Measurements from ENCODE around the gene IL12RB1.

IL12RB1 gene

DNA sequence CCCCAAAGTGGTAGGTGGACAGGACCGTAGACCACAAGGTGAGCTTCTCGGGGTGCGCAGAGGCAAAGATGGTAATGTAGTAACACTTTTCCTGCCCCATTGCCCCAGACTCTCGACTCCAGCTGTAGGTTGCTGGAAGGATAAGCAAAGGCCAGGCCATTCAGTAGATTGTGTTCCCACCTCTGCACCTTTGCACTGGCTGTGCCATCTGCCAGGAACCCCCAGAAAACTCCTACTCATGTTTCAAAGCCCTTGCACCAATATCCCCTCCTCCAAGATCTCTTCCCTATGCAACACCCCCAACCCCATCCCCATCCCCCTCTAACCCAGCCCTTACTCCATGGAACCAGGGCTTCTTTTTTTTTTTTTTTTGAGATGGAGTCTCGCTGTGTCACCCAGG is 18.3 kb downstream of the IL12RB1 start:
- TF ChIP-seq, protein P1, sequence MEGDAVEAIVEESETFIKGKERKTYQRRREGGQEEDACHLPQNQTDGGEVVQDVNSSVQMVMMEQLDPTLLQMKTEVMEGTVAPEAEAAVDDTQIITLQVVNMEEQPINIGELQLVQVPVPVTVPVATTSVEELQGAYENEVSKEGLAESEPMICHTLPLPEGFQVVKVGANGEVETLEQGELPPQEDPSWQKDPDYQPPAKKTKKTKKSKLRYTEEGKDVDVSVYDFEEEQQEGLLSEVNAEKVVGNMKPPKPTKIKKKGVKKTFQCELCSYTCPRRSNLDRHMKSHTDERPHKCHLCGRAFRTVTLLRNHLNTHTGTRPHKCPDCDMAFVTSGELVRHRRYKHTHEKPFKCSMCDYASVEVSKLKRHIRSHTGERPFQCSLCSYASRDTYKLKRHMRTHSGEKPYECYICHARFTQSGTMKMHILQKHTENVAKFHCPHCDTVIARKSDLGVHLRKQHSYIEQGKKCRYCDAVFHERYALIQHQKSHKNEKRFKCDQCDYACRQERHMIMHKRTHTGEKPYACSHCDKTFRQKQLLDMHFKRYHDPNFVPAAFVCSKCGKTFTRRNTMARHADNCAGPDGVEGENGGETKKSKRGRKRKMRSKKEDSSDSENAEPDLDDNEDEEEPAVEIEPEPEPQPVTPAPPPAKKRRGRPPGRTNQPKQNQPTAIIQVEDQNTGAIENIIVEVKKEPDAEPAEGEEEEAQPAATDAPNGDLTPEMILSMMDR (IDR thresholded peaks at IDR 0.05) = no peak
- no peak for TF ChIP-seq ZFX (IDR thresholded peaks at IDR 0.05; ENCODE audit: borderline replicate concordance)
- H3K27ac ChIP-seq = no peak overlapping the region

DNA sequence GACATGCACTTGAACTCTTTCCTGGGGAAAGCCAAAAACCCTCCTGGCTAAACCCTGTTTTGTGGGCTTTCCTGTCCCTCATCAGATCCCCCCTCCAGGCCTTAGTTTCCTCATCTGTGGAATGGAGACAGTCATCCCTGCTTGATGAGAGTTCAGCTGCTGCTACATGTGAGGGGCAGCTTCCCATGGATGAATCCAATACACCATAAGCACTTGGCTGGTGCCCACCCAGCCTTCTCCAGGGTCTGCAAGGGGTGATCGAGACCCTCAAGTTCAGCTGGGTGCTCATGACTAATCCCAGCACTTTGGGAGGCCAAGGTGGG is 21.6 kb downstream of the IL12RB1 start:
- H3K27ac ChIP-seq = peak overlapping the region; percentile 40
- TF ChIP-seq ZFX (IDR thresholded peaks at IDR 0.05; ENCODE audit: borderline replicate concordance) = no peak
- TF ChIP-seq, protein P1 (IDR thresholded peaks at IDR 0.05) = no peak

DNA sequence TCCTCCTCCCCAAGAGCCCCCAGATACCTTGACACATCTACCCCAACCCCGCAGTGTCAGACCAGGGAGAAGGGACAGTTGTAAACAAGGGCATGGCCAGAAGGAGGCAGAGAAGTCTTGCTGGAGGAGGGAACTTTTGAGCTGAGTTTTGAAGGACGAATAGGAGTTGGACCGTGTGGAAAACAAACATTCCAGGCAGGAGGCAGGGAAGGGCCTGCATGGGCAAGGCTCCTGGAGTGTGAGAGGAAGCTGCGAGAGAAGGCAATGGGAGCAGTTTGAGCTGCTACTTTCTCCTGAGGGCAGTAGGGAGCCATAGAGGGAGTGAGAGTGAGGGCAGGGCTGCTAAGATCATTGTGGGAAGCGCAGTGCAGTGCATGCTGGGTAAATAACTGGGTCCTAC is 23.3 kb downstream of the IL12RB1 start:
- H3K27ac ChIP-seq = no peak overlapping the region
- no peak for TF ChIP-seq ZFX (IDR thresholded peaks at IDR 0.05; ENCODE audit: borderline replicate concordance)
- TF ChIP-seq, protein P1 (IDR thresholded peaks at IDR 0.05) = peak; percentile 15

DNA sequence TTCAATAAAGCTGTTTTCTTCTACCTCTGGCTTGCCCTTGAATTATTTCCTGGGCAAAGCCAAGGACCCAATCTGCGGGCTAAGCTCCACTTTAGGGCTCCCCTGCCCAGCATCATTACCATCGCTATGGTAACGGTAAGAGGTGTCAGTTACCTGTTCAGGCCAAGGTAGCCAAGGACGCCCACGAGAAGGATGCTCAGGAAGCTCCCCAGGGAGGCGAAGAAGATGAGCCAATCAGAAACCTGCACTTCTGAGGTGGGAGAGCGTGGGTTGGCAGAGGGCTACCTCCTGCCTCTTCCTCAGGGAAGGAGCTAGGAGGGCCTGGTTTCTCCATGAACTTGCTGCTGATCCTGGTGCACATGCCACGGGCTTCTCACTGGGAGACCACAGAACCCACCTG is 24.7 kb downstream of the IL12RB1 start:
- no peak overlapping the region for H3K27ac ChIP-seq
- TF ChIP-seq ZFX (IDR thresholded peaks at IDR 0.05; ENCODE audit: borderline replicate concordance) = no peak
- TF ChIP-seq, protein P1 (IDR thresholded peaks at IDR 0.05) = no peak

DNA sequence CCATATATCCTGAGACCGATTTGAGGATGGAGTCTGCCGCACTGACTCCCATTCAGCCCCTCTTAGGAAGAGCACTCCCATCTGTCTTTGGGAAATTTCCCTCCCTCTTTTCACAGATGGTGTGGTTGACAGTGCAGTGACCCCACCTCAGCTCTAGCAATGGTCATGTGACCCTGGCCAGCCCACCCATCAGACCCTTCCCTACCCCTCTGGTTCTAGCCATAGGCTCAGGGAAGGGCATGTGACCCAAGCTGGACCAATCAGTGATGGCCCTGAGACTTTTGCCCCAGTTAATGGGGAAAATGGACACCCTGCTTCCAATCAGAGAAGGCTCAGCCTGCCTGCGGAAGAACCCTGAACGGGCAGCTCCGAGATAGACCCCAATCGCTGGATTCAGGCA is 26.3 kb downstream of the IL12RB1 start:
- no peak overlapping the region for H3K27ac ChIP-seq
- TF ChIP-seq ZFX (IDR thresholded peaks at IDR 0.05; ENCODE audit: borderline replicate concordance) = no peak
- TF ChIP-seq, protein P1 (IDR thresholded peaks at IDR 0.05) = no peak

DNA sequence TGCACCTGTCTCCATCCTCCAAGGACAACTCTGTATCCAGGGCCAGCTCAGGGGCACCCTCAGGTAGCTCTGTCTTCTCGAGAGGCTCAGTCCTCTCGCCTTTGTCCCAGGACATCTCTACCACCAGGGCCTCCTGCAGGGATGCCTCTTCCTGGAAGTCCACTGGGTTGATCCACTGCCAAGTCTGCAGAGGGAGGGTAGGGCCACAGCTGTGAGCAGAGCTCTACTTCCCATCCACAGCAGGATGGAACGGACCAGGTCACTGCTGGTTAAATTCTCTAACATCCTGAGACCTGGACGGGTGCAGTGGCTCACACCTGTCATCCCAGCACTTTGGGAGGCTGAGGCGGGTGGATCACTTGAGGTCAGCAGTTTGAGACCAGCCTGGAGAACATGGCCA is 26.8 kb downstream of the IL12RB1 start:
- H3K27ac ChIP-seq = no peak overlapping the region
- TF ChIP-seq, protein P1 (IDR thresholded peaks at IDR 0.05) = no peak
- no peak for TF ChIP-seq ZFX (IDR thresholded peaks at IDR 0.05; ENCODE audit: borderline replicate concordance)

DNA sequence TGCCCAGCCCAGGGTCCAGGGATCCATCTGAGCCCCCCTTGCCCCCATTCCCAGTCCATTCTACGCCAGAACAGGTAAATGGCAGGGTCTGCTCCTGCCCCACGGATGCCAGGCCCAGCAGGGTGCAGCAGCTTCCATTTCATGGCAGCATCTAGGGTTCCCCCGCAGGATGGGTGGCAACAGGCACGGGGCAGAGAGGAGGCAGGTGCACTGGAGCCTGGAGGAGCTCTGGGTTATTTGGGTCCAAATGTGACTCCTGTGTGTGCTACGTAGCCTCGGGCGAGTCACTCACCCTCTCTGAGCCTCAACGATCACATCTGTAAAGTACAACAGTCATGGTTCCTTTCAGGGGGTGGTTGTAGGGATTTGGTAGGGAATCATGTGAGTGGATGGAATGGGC is 27.4 kb downstream of the IL12RB1 start:
- TF ChIP-seq ZFX (IDR thresholded peaks at IDR 0.05; ENCODE audit: borderline replicate concordance) = no peak
- TF ChIP-seq, protein P1 (IDR thresholded peaks at IDR 0.05) = no peak
- H3K27ac ChIP-seq = no peak overlapping the region

Measured in 22Rv1 (cell line).